ENCODE data around the gene DRC3. TPM values are rescaled to one million over a fixed set of nuclear protein-coding genes. Genes with fewer than 3 reads are reported as not detected.

DRC3 gene
- total RNA-seq, 1 donor from 2014 or later: 0.06 TPM

- no peak for DNase-seq (ENCODE audit: low read depth)
- peak overlapping the region; percentile 40 for H3K4me3 ChIP-seq (ENCODE audit: low read depth, low read length)
- TF ChIP-seq, protein P1, sequence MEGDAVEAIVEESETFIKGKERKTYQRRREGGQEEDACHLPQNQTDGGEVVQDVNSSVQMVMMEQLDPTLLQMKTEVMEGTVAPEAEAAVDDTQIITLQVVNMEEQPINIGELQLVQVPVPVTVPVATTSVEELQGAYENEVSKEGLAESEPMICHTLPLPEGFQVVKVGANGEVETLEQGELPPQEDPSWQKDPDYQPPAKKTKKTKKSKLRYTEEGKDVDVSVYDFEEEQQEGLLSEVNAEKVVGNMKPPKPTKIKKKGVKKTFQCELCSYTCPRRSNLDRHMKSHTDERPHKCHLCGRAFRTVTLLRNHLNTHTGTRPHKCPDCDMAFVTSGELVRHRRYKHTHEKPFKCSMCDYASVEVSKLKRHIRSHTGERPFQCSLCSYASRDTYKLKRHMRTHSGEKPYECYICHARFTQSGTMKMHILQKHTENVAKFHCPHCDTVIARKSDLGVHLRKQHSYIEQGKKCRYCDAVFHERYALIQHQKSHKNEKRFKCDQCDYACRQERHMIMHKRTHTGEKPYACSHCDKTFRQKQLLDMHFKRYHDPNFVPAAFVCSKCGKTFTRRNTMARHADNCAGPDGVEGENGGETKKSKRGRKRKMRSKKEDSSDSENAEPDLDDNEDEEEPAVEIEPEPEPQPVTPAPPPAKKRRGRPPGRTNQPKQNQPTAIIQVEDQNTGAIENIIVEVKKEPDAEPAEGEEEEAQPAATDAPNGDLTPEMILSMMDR (conservative IDR thresholded peaks at IDR 0.05; ENCODE audit: low read depth, low read length): no peak
Measured at GRCh38 chr17:17958982-17959381, 13.7 kb upstream of the DRC3 start.

GRCh38 chr17:17959520-17960361, 12.9 kb upstream of the DRC3 start:
- H3K4me3 ChIP-seq (ENCODE audit: low read depth, low read length): peak overlapping the region; percentile 40
- no peak for DNase-seq (ENCODE audit: low read depth)
- TF ChIP-seq, protein P1 (conservative IDR thresholded peaks at IDR 0.05; ENCODE audit: low read depth, low read length): no peak

GRCh38 chr17:17960500-17961030, 12.1 kb upstream of the DRC3 start:
- DNase-seq (ENCODE audit: low read depth): no peak
- H3K4me3 ChIP-seq (ENCODE audit: low read depth, low read length): peak overlapping the region; percentile 40
- TF ChIP-seq, protein P1 (conservative IDR thresholded peaks at IDR 0.05; ENCODE audit: low read depth, low read length): no peak

GRCh38 chr17:17963066-17963465, 9.6 kb upstream of the DRC3 start:
- DNase-seq (ENCODE audit: low read depth): no peak
- TF ChIP-seq, protein P1 (conservative IDR thresholded peaks at IDR 0.05; ENCODE audit: low read depth, low read length): no peak
- no peak overlapping the region for H3K4me3 ChIP-seq (ENCODE audit: low read depth, low read length)

- TF ChIP-seq, protein P1 (conservative IDR thresholded peaks at IDR 0.05; ENCODE audit: low read depth, low read length): no peak
- H3K4me3 ChIP-seq (ENCODE audit: low read depth, low read length): no peak overlapping the region
- DNase-seq (ENCODE audit: low read depth): no peak
Measured at GRCh38 chr17:17963694-17964436, 8.8 kb upstream of the DRC3 start.

DNA sequence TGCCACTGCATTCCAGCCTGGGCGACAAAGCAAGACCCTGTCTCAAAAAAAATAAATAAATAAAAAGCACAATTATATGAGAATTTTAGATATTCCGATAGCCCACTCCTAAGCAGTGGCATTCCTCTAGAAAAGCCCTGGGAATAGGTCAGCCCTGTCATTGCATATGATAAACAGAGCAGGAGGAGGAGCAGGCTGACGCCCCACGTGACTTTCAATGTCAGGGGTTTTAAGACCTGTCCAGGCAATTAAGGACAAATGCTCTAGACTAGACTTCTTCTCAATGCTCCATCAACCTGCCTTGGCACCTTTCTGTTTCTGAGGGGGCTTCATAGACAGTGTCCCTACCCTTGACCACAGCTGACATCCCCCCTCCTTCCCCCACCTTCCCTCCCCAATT, 8.0 kb upstream of the DRC3 start:
- no peak overlapping the region for H3K4me3 ChIP-seq (ENCODE audit: low read depth, low read length)
- TF ChIP-seq, protein P1 (conservative IDR thresholded peaks at IDR 0.05; ENCODE audit: low read depth, low read length): no peak
- DNase-seq (ENCODE audit: low read depth): no peak
